CD4-positive, alpha-beta memory T cell (primary cell): ENCODE measurements around the gene GTPBP3. TPM values are rescaled to one million over a fixed set of nuclear protein-coding genes. Genes with fewer than 3 reads are reported as not detected.
"Not testable (repeated sequence)": the region's sequence is repeated elsewhere in the genome, so short reads cannot be mapped to it uniquely, and the experiment has no call there.

Source experiments
- CTCF ChIA-PET: fragments of 350-600 bp; sonication (Branson Sonifier 250); formaldehyde crosslinking; loops from one replicate; lab custom pipeline; 2021; ENCODE audit warnings: inconsistent platforms; ENCODE audit not compliant: partially characterized antibody; lab: Charles Lee
- POLR2A ChIA-PET: fragments of 350-600 bp; sonication (Branson Sonifier 250); formaldehyde crosslinking; loops from one replicate; lab custom pipeline; 2021; ENCODE audit not compliant: partially characterized antibody; lab: Charles Lee
- DNase-seq, 5 donors: peaks; one replicate each; pipeline versions ENCODE4 v3.0.0 to v3.0.0-alpha.2; 2020 to 2022; ENCODE audit warnings: mixed read lengths in 1 of 5
- H3K27ac ChIP-seq: one replicate; pipeline ENCODE4 v1.7.0; 2013; ENCODE audit warnings: low read depth, low read length
- H3K27me3 ChIP-seq: 2 replicates; pipeline ENCODE4 v1.7.0; 2013; ENCODE audit warnings: mild to moderate bottlenecking, low read length, moderate library complexity; ENCODE audit not compliant: insufficient read depth
- H3K36me3 ChIP-seq: 2 replicates; pipeline ENCODE4 v1.7.0; 2013; ENCODE audit warnings: mild to moderate bottlenecking, low read length, moderate library complexity; ENCODE audit not compliant: insufficient read depth
- H3K4me1 ChIP-seq: 2 replicates; pipeline ENCODE4 v1.7.0; 2013; ENCODE audit warnings: mild to moderate bottlenecking, low read length, moderate library complexity; ENCODE audit not compliant: insufficient read depth
- H3K4me3 ChIP-seq, 2 donors: one replicate each; pipeline ENCODE4 v1.7.0; 2013; ENCODE audit warnings: low read length in 2 of 2, mild to moderate bottlenecking in 1 of 2
- H3K9me3 ChIP-seq, 2 donors: one replicate each; pipeline ENCODE4 v1.7.0; 2013; ENCODE audit warnings: low read length in 2 of 2, control low read depth in 1 of 2; ENCODE audit not compliant: control insufficient read depth in 1 of 2
- H3K27ac Mint-ChIP-seq, 7 donors: one replicate each; pipeline ENCODE4 v1.8.0; 2020 to 2021; ENCODE audit warnings: mixed read lengths in 7 of 7, mild to moderate bottlenecking in 6 of 7, inconsistent platforms in 3 of 7, moderate library complexity in 3 of 7
- H3K27me3 Mint-ChIP-seq, 2 donors: one replicate each; pipeline ENCODE4 v1.8.0; 2020 to 2021; ENCODE audit warnings: mixed read lengths in 2 of 2
- H3K36me3 Mint-ChIP-seq, 2 donors: one replicate each; pipeline ENCODE4 v1.8.0; 2020 to 2021; ENCODE audit warnings: mixed read lengths in 2 of 2, inconsistent platforms in 1 of 2, mild to moderate bottlenecking in 1 of 2
- H3K4me1 Mint-ChIP-seq, 4 donors: one replicate each; pipeline ENCODE4 v1.8.0; 2020 to 2021; ENCODE audit warnings: mixed read lengths in 4 of 4, mild to moderate bottlenecking in 1 of 4
- H3K4me3 Mint-ChIP-seq, 8 donors: one replicate each; pipeline ENCODE4 v1.8.0; 2020 to 2021; ENCODE audit warnings: mixed read lengths in 8 of 8, mild to moderate bottlenecking in 7 of 8, moderate library complexity in 6 of 8, inconsistent platforms in 3 of 8
- H3K9me3 Mint-ChIP-seq, 8 donors: one replicate each; pipeline ENCODE4 v1.8.0; 2020 to 2021; ENCODE audit warnings: mixed read lengths in 8 of 8, mild to moderate bottlenecking in 5 of 8, inconsistent platforms in 3 of 8, moderate library complexity in 1 of 8
- intact Hi-C: fragments of 100-400 bp; cut with micrococcal nuclease; formaldehyde crosslinking; loops from one replicate; pipeline ENCODE4 v1.15.1; 2023
- polyA plus RNA-seq, 2 donors: library from polyadenylated mRNA; unstranded; fragments of 300-500 nt; fragmentation: Illumina TruSeq; gene quantifications; one replicate each; pipeline ENCODE4 v1.2.3, GENCODE V29; 2021
- total RNA-seq, 2 experiments: library from RNA; stranded (reverse); gene quantifications; one replicate each; pipeline ENCODE4 v1.2.3, GENCODE V29; 2021

The GTPBP3 gene
- total and polyA plus RNA-seq, 4 experiments from 2014 or later: 6.4 to 58.4 (median 33.2) TPM

GRCh38 chr19:17295551-17295950 lies 41.8 kb upstream of the GTPBP3 start:
- H3K27me3 ChIP-seq, H3K27ac ChIP-seq, H3K36me3 ChIP-seq, H3K4me3 Mint-ChIP-seq, DNase-seq, H3K4me3 ChIP-seq, H3K4me1 Mint-ChIP-seq, H3K27ac Mint-ChIP-seq, intact Hi-C loops, H3K27me3 Mint-ChIP-seq, POLR2A ChIA-PET, H3K9me3 Mint-ChIP-seq, H3K9me3 ChIP-seq, H3K36me3 Mint-ChIP-seq, H3K4me1 ChIP-seq: not testable (repeated sequence)
- CTCF ChIA-PET: interaction anchor here (1.2 to 1.9 kb wide), 5 partner anchors 10 to 91 kb away, joined by 3 to 7 read pairs (median 3); partner anchors contain the start of genes BABAM1 and MRPL34

DNA sequence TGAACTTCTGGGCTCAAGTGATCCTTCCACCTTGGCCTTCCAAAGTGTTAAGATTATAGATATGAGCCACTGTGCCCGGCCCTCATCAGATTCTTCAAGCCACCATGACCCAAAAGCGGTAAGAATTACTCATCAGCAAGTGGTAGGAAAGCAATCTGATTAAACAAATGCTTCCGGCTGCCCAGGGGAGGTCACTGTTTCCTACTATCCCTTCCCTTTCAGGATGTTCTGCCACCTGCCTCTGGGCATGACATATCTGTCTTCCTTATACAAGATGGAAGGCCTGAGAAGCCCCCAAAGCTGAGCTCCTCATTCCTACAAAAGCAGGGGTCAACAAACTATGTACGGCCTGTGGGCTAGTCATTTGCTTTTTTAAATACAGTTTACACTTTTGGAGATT lies 41.1 kb upstream of the GTPBP3 start:
- Mint-ChIP-seq H3K4me1 (peaks cover 3 to 5% (median 4%) of the 10 kb centered on the region in 4 donors), H3K27me3 (no peaks in the 10 kb centered on the region), H3K27ac (no peak overlapping the region), H3K4me3 (no peak overlapping the region), H3K9me3 (peaks cover 0 to 2% (median 0%) of the 10 kb centered on the region in 8 donors), H3K36me3 (peaks cover 0 to 2% of the 10 kb centered on the region in 2 donors)
- ChIA-PET CTCF (interaction anchor here (1.3 to 2.5 kb wide), 5 partner anchors 30 to 93 kb away, joined by 3 to 13 read pairs (median 7); partner anchors contain the start of gene BABAM1), POLR2A (no interaction called here)
- Histone ChIP-seq H3K36me3 (no peaks in the 10 kb centered on the region), H3K4me1 (peaks cover 6% of the 10 kb centered on the region), H3K4me3 (no peak overlapping the region), H3K9me3 (peaks cover 0 to 4% of the 10 kb centered on the region in 2 donors), H3K27me3 (no peaks in the 10 kb centered on the region), H3K27ac (no peak overlapping the region)
- no peak for DNase-seq
- intact Hi-C loops: no loop called here

- CTCF ChIA-PET: interaction anchor here (1.2 to 2.5 kb wide), 5 partner anchors 8 to 92 kb away, joined by 3 to 13 read pairs (median 5); partner anchors contain the start of genes DDA1 and MRPL34
- peaks cover 0 to 2% (median 0%) of the 10 kb centered on the region in 8 donors for H3K9me3 Mint-ChIP-seq
- DNase-seq: no peak
- H3K36me3 Mint-ChIP-seq: peaks cover 0 to 2% of the 10 kb centered on the region in 2 donors
- H3K4me1 Mint-ChIP-seq: peaks cover 3 to 8% (median 5%) of the 10 kb centered on the region in 4 donors
- no peaks in the 10 kb centered on the region for H3K36me3 ChIP-seq
- H3K4me1 ChIP-seq: peaks cover 4% of the 10 kb centered on the region
- H3K4me3 Mint-ChIP-seq: no peak overlapping the region
- no peak overlapping the region for H3K27ac Mint-ChIP-seq
- H3K27ac ChIP-seq: no peak overlapping the region
- peaks cover 0 to 4% of the 10 kb centered on the region in 2 donors for H3K9me3 ChIP-seq
- POLR2A ChIA-PET: no interaction called here
- intact Hi-C loops: no loop called here
- H3K27me3 ChIP-seq: no peaks in the 10 kb centered on the region
- H3K27me3 Mint-ChIP-seq: no peaks in the 10 kb centered on the region
- no peak overlapping the region for H3K4me3 ChIP-seq
Measured at GRCh38 chr19:17296976-17297375, 40.4 kb upstream of the GTPBP3 start.

- Mint-ChIP-seq H3K4me3 (no peak overlapping the region), H3K4me1 (peaks cover 9 to 40% (median 23%) of the 10 kb centered on the region in 4 donors), H3K9me3 (peaks cover 0 to 2% (median 0%) of the 10 kb centered on the region in 8 donors), H3K27ac (no peak overlapping the region), H3K27me3 (no peaks in the 10 kb centered on the region), H3K36me3 (peaks cover 0 to 2% of the 10 kb centered on the region in 2 donors)
- H3K4me3 ChIP-seq: no peak overlapping the region
- H3K36me3 ChIP-seq: no peaks in the 10 kb centered on the region
- no peak overlapping the region for H3K27ac ChIP-seq
- no peaks in the 10 kb centered on the region for H3K27me3 ChIP-seq
- no peak for DNase-seq
- intact Hi-C loops: no loop called here
- peaks cover 33% of the 10 kb centered on the region for H3K4me1 ChIP-seq
- ChIA-PET POLR2A (interaction anchor here (1.1 to 5.8 kb wide), 2 partner anchors 8 to 34 kb away, joined by 3 to 64 read pairs; partner anchors contain the start of genes ANO8, DDA1 and GTPBP3), CTCF (no interaction called here)
- peaks cover 0 to 4% of the 10 kb centered on the region in 2 donors for H3K9me3 ChIP-seq
Measured at GRCh38 chr19:17300992-17301619, 36.2 kb upstream of the GTPBP3 start.

DNA sequence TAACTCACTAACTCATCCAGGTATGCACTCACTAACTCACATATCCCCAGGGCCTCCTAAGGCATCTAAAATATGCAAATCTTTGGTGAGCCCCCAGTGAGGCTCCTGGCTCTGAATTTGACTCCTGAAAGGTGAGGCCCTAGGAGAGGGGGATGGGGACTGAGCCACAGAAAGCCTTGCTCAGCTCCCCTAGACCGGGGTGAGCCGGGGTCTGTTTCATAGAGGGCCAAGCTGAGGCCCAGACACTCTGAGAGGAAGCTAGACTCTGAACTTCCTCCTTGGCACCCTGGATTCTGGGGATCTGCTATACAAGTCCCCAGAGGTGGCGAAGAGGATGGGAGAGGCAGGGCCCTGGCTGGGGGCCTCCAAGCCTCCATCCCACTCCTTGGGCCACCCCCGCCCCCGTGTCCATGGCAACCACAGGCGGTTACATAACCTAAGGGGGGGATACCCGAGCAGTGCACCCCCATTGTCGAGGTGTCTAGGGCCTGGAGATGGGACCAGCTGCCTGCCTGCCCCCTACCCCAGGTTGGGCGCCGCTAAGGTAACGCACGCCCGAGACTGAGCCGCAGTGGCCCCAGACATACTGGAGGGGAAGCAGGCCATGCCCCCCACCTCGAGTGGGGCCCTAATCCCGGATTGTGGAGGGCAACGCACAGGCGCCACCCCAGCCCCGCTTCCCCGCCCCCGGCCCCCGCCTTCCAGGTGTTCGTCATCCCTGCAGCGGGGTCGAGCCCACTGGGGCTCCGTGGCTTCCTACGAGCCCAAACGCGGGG lies 34.8 kb upstream of the GTPBP3 start:
- intact Hi-C loops: no loop called here
- Histone ChIP-seq H3K9me3 (peaks cover 0 to 4% of the 10 kb centered on the region in 2 donors), H3K27ac (peak overlapping the region; percentile 71), H3K4me1 (peaks cover 42% of the 10 kb centered on the region), H3K4me3 (peak overlapping the region in 1 of 2 donors; percentile 59), H3K36me3 (no peaks in the 10 kb centered on the region), H3K27me3 (no peaks in the 10 kb centered on the region)
- Mint-ChIP-seq H3K36me3 (peaks cover 0 to 2% of the 10 kb centered on the region in 2 donors), H3K4me1 (peaks cover 11 to 51% (median 29%) of the 10 kb centered on the region in 4 donors), H3K9me3 (peaks cover 0 to 2% (median 0%) of the 10 kb centered on the region in 8 donors), H3K27me3 (no peaks in the 10 kb centered on the region), H3K27ac (peak overlapping the region in 6 of 7 donors; percentile 17 to 60 (median 37)), H3K4me3 (peak overlapping the region; percentile 53 to 91 (median 74))
- ChIA-PET POLR2A (interaction anchor here (0.6 to 5.8 kb wide), 4 partner anchors 10 to 118 kb away, joined by 3 to 64 read pairs (median 4); partner anchors contain the start of genes ANO8, GTPBP3 and OCEL1), CTCF (interaction anchor here (1.4 kb wide), 1 partner anchor 10 kb away, joined by 9 read pairs; no protein-coding TSS in a partner anchor)
- peak in 1 of 5 donors; percentile 60 for DNase-seq

GRCh38 chr19:17303167-17303939 lies 34.0 kb upstream of the GTPBP3 start, which contains the start of gene ABHD8:
ABHD8 (minus strand) TSS chr19:17303425; CDS start chr19:17301616, 1,809 bp downstream.
- Histone ChIP-seq H3K36me3 (no peaks in the 10 kb centered on the region), H3K9me3 (peaks cover 0 to under 1% of the 10 kb centered on the region in 2 donors), H3K27me3 (no peaks in the 10 kb centered on the region), H3K4me3 (peak within 1 kb of the TSS in 1 of 2 donors; percentile 59), H3K27ac (peak within 1 kb of the TSS; percentile 71), H3K4me1 (peaks cover 42% of the 10 kb centered on the region)
- no peaks in the 10 kb centered on the region for H3K9me3 Mint-ChIP-seq
- H3K4me1 Mint-ChIP-seq: peaks cover 14 to 57% (median 34%) of the 10 kb centered on the region in 4 donors
- no peaks in the 10 kb centered on the region for H3K27me3 Mint-ChIP-seq
- H3K36me3 Mint-ChIP-seq: peaks cover 0 to 2% of the 10 kb centered on the region in 2 donors
- peak within 1 kb of the TSS; percentile 67 to 91 (median 80) for H3K4me3 Mint-ChIP-seq
- ChIA-PET CTCF (interaction anchor here (1.1 to 2.8 kb wide), 6 partner anchors 11 to 83 kb away, joined by 3 to 33 read pairs (median 6); partner anchors contain the start of gene BABAM1), POLR2A (interaction anchor here (1.4 to 5.8 kb wide), 3 partner anchors 31 to 77 kb away, joined by 3 to 64 read pairs (median 5); partner anchors contain the start of genes ANO8, BABAM1, GTPBP3 and OCEL1)
- H3K27ac Mint-ChIP-seq: peak within 1 kb of the TSS; percentile 42 to 89 (median 76)
- DNase-seq: peak; percentile 89 to 94 (median 90)
- intact Hi-C loops: no loop called here
